ENCODE data around the gene HOXA2. TPM values are rescaled to one million over a fixed set of nuclear protein-coding genes. Genes with fewer than 3 reads are reported as not detected.

Gene HOXA2
- total and polyA plus RNA-seq, 2 of the 8 experiments (the other 6 are each of a cell fraction or from before 2014, with no cell fraction given), result not detected

GRCh38 chr7:27143023-27143949, 40.8 kb upstream of the HOXA2 start, which contains the start of gene HOXA5:
Gene HOXA5 (minus strand): TSS chr7:27143681. CDS start chr7:27143607, 74 bp downstream.
- WGBS, 2 experiments (ENCODE audit: extremely low coverage in 1 of 2, insufficient coverage in 1 of 2, insufficient read length in 1 of 2, insufficient replicate concordance in 2 of 2, low coverage in 1 of 2, low lambda C conversion rate in 2 of 2, missing lambda C conversion rate in 1 of 2), result 4% methylated on average over 79 of the region's 86 CpGs; no CpG with 5 or more reads in 1 of the 2 experiments
- peak within 1 kb of the TSS; percentile 16 to 59 (median 24); a peak in 7 of 8 replicates for H3K4me3 ChIP-seq (ENCODE audit: extremely low read depth in 1 of 4, insufficient read depth in 2 of 4, low read depth in 3 of 4, low read length in 4 of 4)
- H2BK12ac ChIP-seq (ENCODE audit: low read depth, low read length), result no peak within 1 kb of the TSS
- no peak within 1 kb of the TSS for H2BK15ac ChIP-seq (ENCODE audit: low read length)
- H2BK120ac ChIP-seq (replicated peaks; ENCODE audit: low read depth, low read length), result no peak within 1 kb of the TSS
- H3K79me2 ChIP-seq (ENCODE audit: control insufficient read depth in 1 of 2, insufficient read depth in 2 of 2, low read length in 2 of 2), result no peaks in the 10 kb centered on the region
- peaks cover 97 to 100% (median 99%) of the 10 kb centered on the region in 4 experiments for H3K27me3 ChIP-seq (replicated peaks in 1 of 4; ENCODE audit: control insufficient read depth in 3 of 4, extremely low read depth in 1 of 4, insufficient read depth in 3 of 4, low read length in 3 of 4)
- H3K14ac ChIP-seq (ENCODE audit: insufficient read length), result no peak within 1 kb of the TSS
- no peaks in the 10 kb centered on the region for H3K79me1 ChIP-seq (ENCODE audit: low read depth, low read length)
- no peak within 1 kb of the TSS for H2AFZ ChIP-seq (ENCODE audit: low read length)
- H3K27ac ChIP-seq (ENCODE audit: low read depth, low read length), result no peak within 1 kb of the TSS
- no peak within 1 kb of the TSS for H4K5ac ChIP-seq (ENCODE audit: insufficient read length, low read depth, low read length)
- H3K4me1 ChIP-seq (replicated peaks in 1 of 4; ENCODE audit: control insufficient read depth in 3 of 4, insufficient read depth in 4 of 4, low read length in 3 of 4), result peaks cover 0 to 9% (median 5%) of the 10 kb centered on the region in 4 experiments; a peak in 5 of 7 replicates
- FAIRE-seq (peak; percentile 94), DNase-seq (ENCODE audit: low read depth in 1 of 2, low spot score in 2 of 2) (peak; percentile 78 to 96)
- peaks cover 0 to 3% of the 10 kb centered on the region in 2 experiments; a peak in 1 of 4 replicates for H3K9me3 ChIP-seq (ENCODE audit: insufficient read depth in 2 of 2, low read depth in 1 of 2, low read length in 1 of 2)
- CTCF ChIA-PET (ENCODE audit: partially characterized antibody), result interaction anchor here (0.7 to 12.5 kb wide), 42 partner anchors 9 to 1287 kb away, joined by 3 to 123 read pairs (median 6); partner anchors contain the start of genes HOXA1, HOXA10, HOXA3 and HOXA4
- H4K8ac ChIP-seq (ENCODE audit: extremely low read depth, insufficient read depth, low read length), result peak within 1 kb of the TSS; percentile 81
- H2BK20ac ChIP-seq (ENCODE audit: low read length), result no peak within 1 kb of the TSS
- H4K20me1 ChIP-seq (replicated peaks in 1 of 2; ENCODE audit: control insufficient read depth in 1 of 2, insufficient read depth in 2 of 2, low read length in 2 of 2), result peaks cover 22 to 27% of the 10 kb centered on the region in 2 experiments
- peaks cover 9% of the 10 kb centered on the region for H3K23me2 ChIP-seq (ENCODE audit: low read depth, low read length)
- no peak within 1 kb of the TSS for H2BK5ac ChIP-seq (ENCODE audit: low read depth, low read length)
- POLR2A ChIA-PET (ENCODE audit: partially characterized antibody), result interaction anchor here (1.4 kb wide), 1 partner anchor 9 kb away, joined by 5 read pairs; the partner anchor contains the start of gene HOXA3
- peak within 1 kb of the TSS; percentile 70 for H3K4me2 ChIP-seq (ENCODE audit: insufficient read depth in 1 of 2, low read depth in 2 of 2, low read length in 2 of 2)
- H3K18ac ChIP-seq (ENCODE audit: extremely low read depth, low read length), result no peak within 1 kb of the TSS
- H3K56ac ChIP-seq (replicated peaks; ENCODE audit: insufficient read length, low read depth, low read length), result no peak within 1 kb of the TSS
- H3K9ac ChIP-seq (replicated peaks in 1 of 4; ENCODE audit: extremely low read depth in 1 of 4, low read depth in 3 of 4, low read length in 3 of 4), result no peak within 1 kb of the TSS
- H3K23ac ChIP-seq (ENCODE audit: insufficient read length), result no peak within 1 kb of the TSS
- no peak within 1 kb of the TSS for H2AK5ac ChIP-seq (ENCODE audit: low read depth, low read length)
- H3K36me3 ChIP-seq (ENCODE audit: control insufficient read depth in 2 of 4, insufficient read depth in 4 of 4, low read length in 3 of 4), result peaks cover 0 to 6% (median 0%) of the 10 kb centered on the region in 4 experiments; a peak in 1 of 8 replicates
- H3K4ac ChIP-seq (replicated peaks; ENCODE audit: insufficient read length, low read depth, low read length), result no peak within 1 kb of the TSS
- H4K91ac ChIP-seq (replicated peaks; ENCODE audit: insufficient read length, low read length), result no peak within 1 kb of the TSS
- TF ChIP-seq KDM5A (IDR thresholded peaks at IDR 0.05; ENCODE audit: low read length) (peak; percentile 71; the same call in 1 of the 2 replicates), EP300 (IDR thresholded peaks at IDR 0.05; ENCODE audit: borderline replicate concordance in 1 of 2, low read depth in 2 of 2, low read length in 2 of 2) (no peak), RNF2 (IDR thresholded peaks at IDR 0.05; ENCODE audit: borderline replicate concordance, low read depth, low read length, missing control alignments, poor library complexity, severe bottlenecking) (peak; percentile 14), SP2 (IDR thresholded peaks at IDR 0.05; ENCODE audit: low read length) (no peak), SIX5 (IDR thresholded peaks at IDR 0.05; ENCODE audit: low read depth, low read length) (no peak), KDM4A (IDR thresholded peaks at IDR 0.05; ENCODE audit: low read depth, low read length, severe bottlenecking) (peak; percentile 75), USF2 (IDR thresholded peaks at IDR 0.05; ENCODE audit: low read length) (peak; percentile 69), SRF (IDR thresholded peaks at IDR 0.05; ENCODE audit: low read depth, low read length) (peak; percentile 81; the same call in 1 of the 2 replicates), HDAC6 (IDR thresholded peaks at IDR 0.05; ENCODE audit: low read depth, low read length) (no peak)
